Retinal pigment epithelial cell (primary cell): ENCODE results near the gene TAF10.

Experiments
- DNase-seq: peaks from one replicate; pipeline ENCODE4 v3.0.0-alpha.2; 2010; ENCODE audit warnings: low read depth
- H3K4me3 ChIP-seq: 2 replicates; pipeline ENCODE4 v1.5.1; 2011; ENCODE audit warnings: mild to moderate bottlenecking, low read length, control low read depth, moderate library complexity
- CTCF ChIP-seq: conservative IDR thresholded peaks from 2 replicates; pipeline ENCODE4 v1.5.1; 2011; ENCODE audit warnings: low read depth, low read length, control low read depth, inconsistent platforms

TAF10 gene

GRCh38 chr11:6561288-6561687, 50.7 kb downstream of the TAF10 start:
- TF ChIP-seq CTCF = no peak
- DNase-seq = no peak
- H3K4me3 ChIP-seq = no peak overlapping the region
